HepG2 (cell line): ENCODE measurements around the gene TNFRSF6B. TPM values are rescaled to one million over a fixed set of nuclear protein-coding genes. Genes with fewer than 3 reads are reported as not detected.

ENCODE experiments used
- IRF9 ChIP-seq: sonication (generic); formaldehyde crosslinking; IDR thresholded peaks from 2 replicates; pipeline ENCODE4 v1.8.0; 2022; ENCODE audit warnings: missing genetic modification reagents, mild to moderate bottlenecking, borderline replicate concordance
- MIER2 ChIP-seq: IDR thresholded peaks from 2 replicates; pipeline ENCODE4 v1.6.1; 2016; ENCODE audit warnings: missing biosample characterization, missing genetic modification reagents
- POLR2G ChIP-seq: fragments of 200-400 bp; formaldehyde crosslinking; IDR thresholded peaks from 2 replicates; pipeline ENCODE4 v1.6.1; 2018; ENCODE audit warnings: mild to moderate bottlenecking, low read depth, low read length, moderate library complexity
- RXRA ChIP-seq: sonication (generic); formaldehyde crosslinking; IDR thresholded peaks from 2 replicates; pipeline ENCODE4 v1.5.1; 2020; ENCODE audit warnings: missing genetic modification reagents
- ZFP82 ChIP-seq: sonication (generic); formaldehyde crosslinking; IDR thresholded peaks from 2 replicates; pipeline ENCODE4 v1.5.1; 2020; ENCODE audit warnings: mild to moderate bottlenecking, missing genetic modification reagents, borderline replicate concordance
- ZHX1 ChIP-seq: sonication (generic); formaldehyde crosslinking; IDR thresholded peaks from 2 replicates; pipeline ENCODE4 v1.8.1; 2022; ENCODE audit warnings: low read depth, mild to moderate bottlenecking, missing genetic modification reagents
- ZNF264 ChIP-seq: sonication (generic); formaldehyde crosslinking; IDR thresholded peaks from 2 replicates; pipeline ENCODE4 v1.4.0; 2020; ENCODE audit warnings: missing genetic modification reagents
- ZNF430 ChIP-seq: sonication (generic); formaldehyde crosslinking; IDR thresholded peaks from 2 replicates; pipeline ENCODE4 v1.9.0; 2021; ENCODE audit warnings: mild to moderate bottlenecking, missing genetic modification reagents
- ZNF775 ChIP-seq: sonication (generic); formaldehyde crosslinking; IDR thresholded peaks from 2 replicates; pipeline ENCODE4 v1.4.0; 2020; ENCODE audit warnings: missing genetic modification reagents, mild to moderate bottlenecking, moderate library complexity, borderline replicate concordance
- ZNF788 ChIP-seq: sonication (generic); formaldehyde crosslinking; IDR thresholded peaks from 2 replicates; pipeline ENCODE4 v1.5.0; 2020; ENCODE audit warnings: mild to moderate bottlenecking, missing genetic modification reagents, borderline replicate concordance
- ZNF883 ChIP-seq: sonication (generic); formaldehyde crosslinking; IDR thresholded peaks from 2 replicates; pipeline ENCODE4 v1.5.1; 2020; ENCODE audit warnings: mild to moderate bottlenecking, missing genetic modification reagents; ENCODE audit errors: not compliant biosample characterization
- polyA plus RNA-seq, 8 experiments: library from polyadenylated mRNA; depleted of rRNA in 3 of 8; stranded (reverse) in 7 of 8; unstranded in 1 of 8; fragments of >200 nt; fragmentation: Illumina TruSeq in 4 of 8; extraction: Trizol in 4 of 8; gene quantifications; 2 replicates each; pipeline versions ENCODE4 v1.2.1 to v1.2.3, GENCODE V29; 2011 to 2016; ENCODE audit warnings: low read depth in 4 of 8, missing spikeins in 1 of 8, mixed read lengths in 1 of 8; ENCODE audit not compliant: insufficient read depth in 1 of 8
- total RNA-seq, 5 experiments: library from RNA; depleted of rRNA; stranded (reverse); fragments of >200 nt; fragmentation: Illumina TruSeq; extraction: Trizol; gene quantifications; 2 replicates each; pipeline ENCODE4 v1.2.3, GENCODE V29; 2016; ENCODE audit warnings: low read depth in 1 of 5
- TF ChIP-seq, protein P1 (sequence below), 2 experiments: fragments of 450-650 bp in 1 of 2; sonication (generic) in 1 of 2; formaldehyde crosslinking in 1 of 2; IDR thresholded peaks; 2 replicates each; pipeline versions ENCODE4 v1.6.1 to v1.8.0; 2016 to 2022; ENCODE audit warnings: antibody characterized with exemption in 1 of 2, mild to moderate bottlenecking in 1 of 2, missing genetic modification reagents in 1 of 2
- TF ChIP-seq, protein P2 (sequence below): sonication (generic); IDR thresholded peaks from 2 replicates; pipeline ENCODE4 v1.6.1; 2016; ENCODE audit warnings: low read depth, borderline replicate concordance

TNFRSF6B gene
- total and polyA plus RNA-seq, 2 of the 13 experiments (the other 11 are each of a cell fraction or from before 2014, with no cell fraction given) = 0.24 TPM; not detected in 1

DNA sequence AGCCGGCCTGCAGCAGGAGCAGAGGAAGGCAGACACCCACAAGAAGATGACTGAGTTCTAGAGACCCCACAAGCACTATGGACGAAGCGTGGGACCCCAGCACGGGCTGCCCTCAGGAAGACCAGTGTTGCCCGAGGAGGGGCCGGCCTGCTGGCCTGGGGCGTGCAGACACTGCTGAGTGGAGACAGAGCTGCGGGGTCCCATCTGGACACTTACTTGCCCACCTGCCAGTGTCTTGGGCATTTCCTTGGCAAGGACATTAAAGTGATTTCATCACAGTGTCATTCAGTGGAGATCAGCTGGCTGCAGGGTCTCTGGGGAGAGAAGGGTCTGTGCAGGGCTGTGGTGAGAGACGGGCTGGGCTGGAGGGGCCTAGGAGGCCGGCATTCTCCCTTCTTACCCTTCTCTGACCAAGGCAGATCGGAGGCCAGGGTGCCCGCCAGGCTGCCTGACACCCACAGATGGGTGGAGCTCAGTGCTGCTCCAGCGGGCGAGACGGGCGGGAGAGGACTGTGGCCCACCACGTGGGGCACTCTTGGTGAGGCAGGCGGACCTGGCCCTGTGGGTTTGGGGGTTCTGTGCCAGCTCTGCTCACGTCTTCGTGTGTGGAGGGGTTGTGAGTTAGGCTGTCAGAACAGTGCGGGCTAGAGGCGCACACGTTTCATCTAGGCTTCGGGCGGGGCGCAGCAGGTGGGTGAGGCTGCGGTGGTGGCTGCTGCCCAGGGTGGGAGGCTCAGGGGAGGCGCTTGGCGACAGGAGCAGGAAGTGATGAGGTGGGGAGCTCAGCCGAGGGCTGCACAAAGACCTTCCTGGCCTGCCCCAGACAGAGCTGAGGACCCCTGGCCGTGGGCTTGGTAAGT lies 39.6 kb downstream of the TNFRSF6B start, which contains the start of gene LIME1 (continued):
- 0 out of 2 replicates have a peak, but pooled peaks have one; percentile 22 for TF ChIP-seq RXRA (CRISPR knock-in tag)
- TF ChIP-seq ZNF883 (CRISPR knock-in tag) = no peak
- TF ChIP-seq POLR2G = peak; percentile 10; the same call in 1 of the 2 replicates
- no peak for TF ChIP-seq ZFP82 (CRISPR knock-in tag)
- TF ChIP-seq, protein P1, sequence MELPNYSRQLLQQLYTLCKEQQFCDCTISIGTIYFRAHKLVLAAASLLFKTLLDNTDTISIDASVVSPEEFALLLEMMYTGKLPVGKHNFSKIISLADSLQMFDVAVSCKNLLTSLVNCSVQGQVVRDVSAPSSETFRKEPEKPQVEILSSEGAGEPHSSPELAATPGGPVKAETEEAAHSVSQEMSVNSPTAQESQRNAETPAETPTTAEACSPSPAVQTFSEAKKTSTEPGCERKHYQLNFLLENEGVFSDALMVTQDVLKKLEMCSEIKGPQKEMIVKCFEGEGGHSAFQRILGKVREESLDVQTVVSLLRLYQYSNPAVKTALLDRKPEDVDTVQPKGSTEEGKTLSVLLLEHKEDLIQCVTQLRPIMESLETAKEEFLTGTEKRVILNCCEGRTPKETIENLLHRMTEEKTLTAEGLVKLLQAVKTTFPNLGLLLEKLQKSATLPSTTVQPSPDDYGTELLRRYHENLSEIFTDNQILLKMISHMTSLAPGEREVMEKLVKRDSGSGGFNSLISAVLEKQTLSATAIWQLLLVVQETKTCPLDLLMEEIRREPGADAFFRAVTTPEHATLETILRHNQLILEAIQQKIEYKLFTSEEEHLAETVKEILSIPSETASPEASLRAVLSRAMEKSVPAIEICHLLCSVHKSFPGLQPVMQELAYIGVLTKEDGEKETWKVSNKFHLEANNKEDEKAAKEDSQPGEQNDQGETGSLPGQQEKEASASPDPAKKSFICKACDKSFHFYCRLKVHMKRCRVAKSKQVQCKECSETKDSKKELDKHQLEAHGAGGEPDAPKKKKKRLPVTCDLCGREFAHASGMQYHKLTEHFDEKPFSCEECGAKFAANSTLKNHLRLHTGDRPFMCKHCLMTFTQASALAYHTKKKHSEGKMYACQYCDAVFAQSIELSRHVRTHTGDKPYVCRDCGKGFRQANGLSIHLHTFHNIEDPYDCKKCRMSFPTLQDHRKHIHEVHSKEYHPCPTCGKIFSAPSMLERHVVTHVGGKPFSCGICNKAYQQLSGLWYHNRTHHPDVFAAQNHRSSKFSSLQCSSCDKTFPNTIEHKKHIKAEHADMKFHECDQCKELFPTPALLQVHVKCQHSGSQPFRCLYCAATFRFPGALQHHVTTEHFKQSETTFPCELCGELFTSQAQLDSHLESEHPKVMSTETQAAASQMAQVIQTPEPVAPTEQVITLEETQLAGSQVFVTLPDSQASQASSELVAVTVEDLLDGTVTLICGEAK (IDR thresholded peaks at IDR 0.05) = no peak
- TF ChIP-seq, protein P1 (CRISPR knock-in tag; IDR thresholded peaks at IDR 0.05) = no peak
- no peak for TF ChIP-seq MIER2
- 0 out of 2 replicates have a peak, but pooled peaks have one; percentile 37 for TF ChIP-seq ZNF788
- peak; percentile 41; the same call in 1 of the 2 replicates for TF ChIP-seq IRF9
- TF ChIP-seq ZNF775 = no peak
- TF ChIP-seq ZHX1 (CRISPR knock-in tag) = no peak; the same call in 1 of the 2 replicates
- TF ChIP-seq, protein P2, sequence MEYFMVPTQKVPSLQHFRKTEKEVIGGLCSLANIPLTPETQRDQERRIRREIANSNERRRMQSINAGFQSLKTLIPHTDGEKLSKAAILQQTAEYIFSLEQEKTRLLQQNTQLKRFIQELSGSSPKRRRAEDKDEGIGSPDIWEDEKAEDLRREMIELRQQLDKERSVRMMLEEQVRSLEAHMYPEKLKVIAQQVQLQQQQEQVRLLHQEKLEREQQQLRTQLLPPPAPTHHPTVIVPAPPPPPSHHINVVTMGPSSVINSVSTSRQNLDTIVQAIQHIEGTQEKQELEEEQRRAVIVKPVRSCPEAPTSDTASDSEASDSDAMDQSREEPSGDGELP = no peak; the same call in 1 of the 2 replicates
- peak; percentile 61; the same call in 1 of the 2 replicates for TF ChIP-seq ZNF430 (CRISPR knock-in tag)
- TF ChIP-seq ZNF264 = no peak
